IMR-90 (cell line): ENCODE measurements around the gene NIPSNAP2. TPM values are rescaled to one million over a fixed set of nuclear protein-coding genes. Genes with fewer than 3 reads are reported as not detected.

Experiments used
- ATAC-seq: fragments of 200-7000 bp; cut with Tn5 transposase; 2 replicates; pipeline ENCODE4 v1.9.1; 2020; ENCODE audit warnings: low read depth, mild to moderate bottlenecking, moderate library complexity
- BruUV-seq: library from RNA; stranded (reverse); fragments of 400-500 nt; replicated peaks from 2 replicates; lab custom pipeline; 2021; lab: Mats Ljungman, UMichigan
- CTCF ChIA-PET: fragments of 300-600 bp; formaldehyde crosslinking; extraction: SDS; loops from one replicate; lab custom pipeline; 2021; ENCODE audit warnings: antibody characterized with exemption; lab: Yijun Ruan, JAX
- POLR2A ChIA-PET: fragments of 300-600 bp; sonication (Branson Sonifier 250); formaldehyde crosslinking; loops from one replicate; lab custom pipeline; 2022; ENCODE audit warnings: antibody characterized with exemption; ENCODE audit not compliant: unreplicated experiment; lab: Charles Lee
- DNase-seq: peaks from one replicate; pipeline ENCODE4 v3.0.0; 2013
- H2AFZ ChIP-seq: replicated peaks from 2 replicates; pipeline ENCODE3; 2013; ENCODE audit warnings: low read length, mild to moderate bottlenecking; ENCODE audit not compliant: poor library complexity
- H2AK5ac ChIP-seq: 2 replicates; pipeline ENCODE4 v1.6.1; 2013; ENCODE audit warnings: low read depth, low read length, inconsistent platforms
- H2AK9ac ChIP-seq: replicated peaks from 2 replicates; pipeline ENCODE3; 2013; ENCODE audit warnings: mild to moderate bottlenecking, low read depth, low read length, moderate library complexity; ENCODE audit not compliant: poor library complexity
- H2BK120ac ChIP-seq: 2 replicates; pipeline ENCODE4 v1.6.1; 2013; ENCODE audit warnings: low read depth, low read length, inconsistent platforms
- H2BK15ac ChIP-seq: 3 replicates; pipeline ENCODE4 v1.6.1; 2013; ENCODE audit warnings: low read depth, low read length, inconsistent platforms
- H2BK20ac ChIP-seq: 2 replicates; pipeline ENCODE4 v1.6.1; 2013; ENCODE audit warnings: low read depth, mild to moderate bottlenecking, inconsistent platforms, low read length, moderate library complexity
- H2BK5ac ChIP-seq: 2 replicates; pipeline ENCODE4 v1.6.1; 2013; ENCODE audit warnings: mild to moderate bottlenecking, low read depth, low read length, inconsistent platforms; ENCODE audit not compliant: poor library complexity, severe bottlenecking
- H3K14ac ChIP-seq: replicated peaks from 2 replicates; pipeline ENCODE4 v1.6.1; 2013; ENCODE audit warnings: low read depth, low read length, inconsistent platforms
- H3K18ac ChIP-seq: 2 replicates; pipeline ENCODE4 v1.6.1; 2013; ENCODE audit warnings: low read depth, low read length, control low read depth
- H3K23ac ChIP-seq: 2 replicates; pipeline ENCODE4 v1.6.1; 2013; ENCODE audit warnings: low read depth, low read length, inconsistent platforms
- H3K27ac ChIP-seq: 2 replicates; pipeline ENCODE4 v1.5.1; 2013; ENCODE audit warnings: mild to moderate bottlenecking, control low read depth, low read length; ENCODE audit not compliant: insufficient read depth
- H3K27me3 ChIP-seq: 2 replicates; pipeline ENCODE4 v1.6.1; 2013; ENCODE audit warnings: low read length; ENCODE audit not compliant: control insufficient read depth, insufficient read depth
- H3K36me3 ChIP-seq: 2 replicates; pipeline ENCODE4 v1.6.1; 2013; ENCODE audit warnings: low read length, mixed read lengths; ENCODE audit not compliant: control insufficient read depth, insufficient read depth
- H3K4ac ChIP-seq: 2 replicates; pipeline ENCODE4 v1.6.1; 2013; ENCODE audit warnings: low read depth, low read length, inconsistent platforms
- H3K4me1 ChIP-seq: 2 replicates; pipeline ENCODE4 v1.6.1; 2013; ENCODE audit warnings: low read length, mixed read lengths; ENCODE audit not compliant: control insufficient read depth, insufficient read depth
- H3K4me2 ChIP-seq: 2 replicates; pipeline ENCODE4 v1.6.1; 2013; ENCODE audit warnings: low read depth, mild to moderate bottlenecking, control low read depth, low read length, moderate library complexity
- H3K4me3 ChIP-seq: 2 replicates; pipeline ENCODE4 v1.5.1; 2013; ENCODE audit warnings: low read depth, mild to moderate bottlenecking, control low read depth, low read length, moderate library complexity; ENCODE audit not compliant: insufficient read depth
- H3K56ac ChIP-seq: 2 replicates; pipeline ENCODE4 v1.6.1; 2013; ENCODE audit warnings: low read length, inconsistent platforms; ENCODE audit not compliant: insufficient read depth; ENCODE audit errors: extremely low read depth
- H3K79me1 ChIP-seq, 2 experiments: 2 replicates each; pipeline ENCODE4 v1.6.1; 2013; ENCODE audit warnings: low read length in 2 of 2, inconsistent platforms in 1 of 2, low read depth in 1 of 2
- H3K9ac ChIP-seq: 2 replicates; pipeline ENCODE4 v1.6.1; 2013; ENCODE audit warnings: low read depth, low read length, control low read depth
- H3K9me1 ChIP-seq: 2 replicates; pipeline ENCODE4 v1.6.1; 2013; ENCODE audit warnings: low read length, inconsistent platforms; ENCODE audit not compliant: insufficient read depth
- H3K9me3 ChIP-seq: 2 replicates; pipeline ENCODE4 v1.6.1; 2013; ENCODE audit warnings: low read length; ENCODE audit not compliant: control insufficient read depth, insufficient read depth
- H4K20me1 ChIP-seq: 2 replicates; pipeline ENCODE4 v1.6.1; 2013; ENCODE audit warnings: low read length, inconsistent platforms; ENCODE audit not compliant: insufficient read depth
- H4K5ac ChIP-seq: 2 replicates; pipeline ENCODE4 v1.6.1; 2013; ENCODE audit warnings: mild to moderate bottlenecking, low read depth, low read length, control low read depth
- H4K8ac ChIP-seq, 2 experiments: 2 replicates each; pipeline ENCODE4 v1.6.1; 2013; ENCODE audit warnings: low read depth in 2 of 2, low read length in 2 of 2, control low read depth in 1 of 2, inconsistent platforms in 1 of 2
- H4K91ac ChIP-seq: 2 replicates; pipeline ENCODE4 v1.6.1; 2013; ENCODE audit warnings: low read depth, low read length, inconsistent platforms; ENCODE audit not compliant: insufficient read depth
- MAFK ChIP-seq: IDR thresholded peaks from 2 replicates; pipeline ENCODE4 v1.6.1; 2012; ENCODE audit warnings: low read depth, low read length, improper control_type of control experiment
- NFE2L2 ChIP-seq: fragments of 150-350 bp; IDR thresholded peaks from 2 replicates; pipeline ENCODE4 v1.6.1; 2016; ENCODE audit warnings: low read depth, mild to moderate bottlenecking, low read length
- RAD21 ChIP-seq: IDR thresholded peaks from 2 replicates; pipeline ENCODE4 v1.6.1; 2012; ENCODE audit warnings: low read length, improper control_type of control experiment
- WGBS, 2 experiments: methylation state at CpG; one replicate each; pipeline versions ENCODE4 v1.1.5 to v1.1.7; 2013; ENCODE audit warnings: missing lambda C conversion rate in 2 of 2; ENCODE audit not compliant: insufficient read length in 1 of 2; ENCODE audit errors: extremely low coverage in 2 of 2; 5-methylcytosine and 5-hydroxymethylcytosine counted together
- dilution Hi-C: fragments of 300-500 bp; cut with HindIII; formaldehyde crosslinking; loops from one replicate; pipeline ENCODE4 v1.14.3; 2018; ENCODE audit warnings: low sequenced_read_pairs; ENCODE audit not compliant: unreplicated experiment
- in situ Hi-C: fragments of 300-500 bp; cut with MboI; formaldehyde crosslinking; loops from 3 replicates; pipeline ENCODE4 v1.14.3; 2019; ENCODE audit warnings: low sequenced_read_pairs, inconsistent platforms, mixed read lengths
- intact Hi-C: fragments of 100-400 bp; cut with micrococcal nuclease; formaldehyde crosslinking; loops from 2 replicates; pipeline ENCODE4 v1.10.0; 2022
- polyA plus RNA-seq, 3 experiments: library from polyadenylated mRNA; depleted of rRNA; stranded (reverse); fragments of >200 nt; gene quantifications; 2 replicates each; pipeline ENCODE4 v1.2.3, GENCODE V29; 2012; ENCODE audit warnings: low replicate concordance in 1 of 3
- total RNA-seq: library from RNA; depleted of rRNA; stranded (reverse); fragments of >200 nt; gene quantifications from 2 replicates; pipeline ENCODE4 v1.2.3, GENCODE V29; 2012
- TF ChIP-seq, protein P1 (sequence below): fragments of 150-350 bp; IDR thresholded peaks from 2 replicates; pipeline ENCODE4 v1.6.1; 2016; ENCODE audit warnings: low read depth, mild to moderate bottlenecking, low read length, moderate library complexity, borderline replicate concordance
- TF ChIP-seq, protein P2 (sequence below): conservative IDR thresholded peaks from 2 replicates; pipeline ENCODE4 v1.5.1; 2012; ENCODE audit warnings: mild to moderate bottlenecking, low read depth, low read length, improper control_type of control experiment

Gene NIPSNAP2
- total and polyA plus RNA-seq, 2 of the 4 experiments (the other 2 are of a cell fraction) = 33.7 to 42.8 TPM

DNA sequence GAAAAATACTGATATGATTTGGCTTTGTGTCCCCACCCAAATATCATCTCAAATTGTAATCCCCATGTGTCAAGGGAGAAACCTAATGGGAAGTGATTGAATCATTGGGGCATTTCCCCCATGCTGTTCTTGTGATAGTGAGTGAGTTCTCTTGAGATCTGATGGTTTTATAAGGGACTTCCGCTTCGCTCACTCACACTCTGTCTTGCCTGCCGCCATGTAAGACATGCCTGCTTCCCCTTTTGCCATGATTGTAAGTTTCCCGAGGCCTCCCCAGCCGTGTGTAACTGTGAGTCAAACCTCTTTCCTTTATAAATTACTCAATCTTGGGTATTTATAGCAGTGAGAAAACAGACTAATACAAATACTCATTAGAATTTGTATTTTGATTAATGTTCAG, 17.8 kb upstream of the NIPSNAP2 start:
- H4K91ac ChIP-seq = no peak overlapping the region
- no peaks in the 10 kb centered on the region for H4K20me1 ChIP-seq
- TF ChIP-seq, protein P1, sequence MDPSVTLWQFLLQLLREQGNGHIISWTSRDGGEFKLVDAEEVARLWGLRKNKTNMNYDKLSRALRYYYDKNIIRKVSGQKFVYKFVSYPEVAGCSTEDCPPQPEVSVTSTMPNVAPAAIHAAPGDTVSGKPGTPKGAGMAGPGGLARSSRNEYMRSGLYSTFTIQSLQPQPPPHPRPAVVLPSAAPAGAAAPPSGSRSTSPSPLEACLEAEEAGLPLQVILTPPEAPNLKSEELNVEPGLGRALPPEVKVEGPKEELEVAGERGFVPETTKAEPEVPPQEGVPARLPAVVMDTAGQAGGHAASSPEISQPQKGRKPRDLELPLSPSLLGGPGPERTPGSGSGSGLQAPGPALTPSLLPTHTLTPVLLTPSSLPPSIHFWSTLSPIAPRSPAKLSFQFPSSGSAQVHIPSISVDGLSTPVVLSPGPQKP = no peak
- TF ChIP-seq, protein P2, sequence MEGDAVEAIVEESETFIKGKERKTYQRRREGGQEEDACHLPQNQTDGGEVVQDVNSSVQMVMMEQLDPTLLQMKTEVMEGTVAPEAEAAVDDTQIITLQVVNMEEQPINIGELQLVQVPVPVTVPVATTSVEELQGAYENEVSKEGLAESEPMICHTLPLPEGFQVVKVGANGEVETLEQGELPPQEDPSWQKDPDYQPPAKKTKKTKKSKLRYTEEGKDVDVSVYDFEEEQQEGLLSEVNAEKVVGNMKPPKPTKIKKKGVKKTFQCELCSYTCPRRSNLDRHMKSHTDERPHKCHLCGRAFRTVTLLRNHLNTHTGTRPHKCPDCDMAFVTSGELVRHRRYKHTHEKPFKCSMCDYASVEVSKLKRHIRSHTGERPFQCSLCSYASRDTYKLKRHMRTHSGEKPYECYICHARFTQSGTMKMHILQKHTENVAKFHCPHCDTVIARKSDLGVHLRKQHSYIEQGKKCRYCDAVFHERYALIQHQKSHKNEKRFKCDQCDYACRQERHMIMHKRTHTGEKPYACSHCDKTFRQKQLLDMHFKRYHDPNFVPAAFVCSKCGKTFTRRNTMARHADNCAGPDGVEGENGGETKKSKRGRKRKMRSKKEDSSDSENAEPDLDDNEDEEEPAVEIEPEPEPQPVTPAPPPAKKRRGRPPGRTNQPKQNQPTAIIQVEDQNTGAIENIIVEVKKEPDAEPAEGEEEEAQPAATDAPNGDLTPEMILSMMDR = no peak
- TF ChIP-seq RAD21 = no peak
- no peak for TF ChIP-seq NFE2L2
- TF ChIP-seq MAFK = no peak
- H2BK120ac ChIP-seq = no peak overlapping the region
- DNase-seq = no peak
- CTCF ChIA-PET = no interaction called here
- no peak overlapping the region for H4K8ac ChIP-seq
- H2AK5ac ChIP-seq = no peak overlapping the region
- intact Hi-C loops = no loop called here
- in situ Hi-C loops = no loop called here
- POLR2A ChIA-PET = no interaction called here
- H3K36me3 ChIP-seq = no peaks in the 10 kb centered on the region
- no peak overlapping the region for H2BK5ac ChIP-seq
- H3K4me2 ChIP-seq = no peak overlapping the region
- H2AFZ ChIP-seq = no peak overlapping the region
- no peaks in the 10 kb centered on the region for H3K4me1 ChIP-seq
- dilution Hi-C loops = no loop called here
- H3K9ac ChIP-seq = no peak overlapping the region
- no peak overlapping the region for H3K23ac ChIP-seq
- H3K27ac ChIP-seq = no peak overlapping the region
- H3K18ac ChIP-seq = no peak overlapping the region
- H3K79me1 ChIP-seq = no peaks in the 10 kb centered on the region
- no peak overlapping the region for H3K56ac ChIP-seq
- no peak overlapping the region for H3K14ac ChIP-seq
- H4K5ac ChIP-seq = no peak overlapping the region
- H3K27me3 ChIP-seq = no peaks in the 10 kb centered on the region
- no peak overlapping the region for H2AK9ac ChIP-seq
- no peaks in the 10 kb centered on the region for H3K9me1 ChIP-seq
- H2BK15ac ChIP-seq = no peak overlapping the region
- no peak for ATAC-seq
- no CpG with 5 or more reads among the region's 5 CpGs for WGBS, 2 experiments
- no peak overlapping the region for H3K4ac ChIP-seq
- no peak overlapping the region for H3K4me3 ChIP-seq
- no peak overlapping the region for H2BK20ac ChIP-seq
- BruUV-seq = no TSS peak
- peaks cover 4% of the 10 kb centered on the region; the same call in 1 of the 2 replicates for H3K9me3 ChIP-seq
